Effector memory CD8-positive, alpha-beta T cell (primary cell): Measurements from ENCODE around the gene EPHA1.
"Not testable (repeated sequence)": the region's sequence is repeated elsewhere in the genome, so short reads cannot be mapped to it uniquely, and the experiment has no call there.

Experiments
- ATAC-seq: fragments of 150-1000 bp; cut with Tn5 transposase; replicated peaks from 2 replicates; pipeline ENCODE4 v1.10.0; 2021; ENCODE audit warnings: mild to moderate bottlenecking, moderate library complexity
- DNase-seq, 3 experiments: peaks; one replicate each; pipeline ENCODE4 v3.0.0; 2021
- H3K27ac Mint-ChIP-seq, 2 donors: one replicate each; pipeline ENCODE4 v1.8.0; 2022; ENCODE audit warnings: mild to moderate bottlenecking in 2 of 2, mixed read lengths in 2 of 2, moderate library complexity in 2 of 2
- H3K27me3 Mint-ChIP-seq, 2 donors: one replicate each; pipeline ENCODE4 v1.8.0; 2022; ENCODE audit warnings: mixed read lengths in 2 of 2
- H3K36me3 Mint-ChIP-seq: one replicate; pipeline ENCODE4 v1.8.0; 2022; ENCODE audit warnings: mild to moderate bottlenecking, moderate library complexity, mixed read lengths; ENCODE audit not compliant: insufficient read depth
- H3K4me1 Mint-ChIP-seq, 2 donors: one replicate each; pipeline ENCODE4 v1.8.0; 2022; ENCODE audit warnings: low read depth in 2 of 2, mixed read lengths in 2 of 2
- H3K4me3 Mint-ChIP-seq, 2 donors: one replicate each; pipeline ENCODE4 v1.8.0; 2022; ENCODE audit warnings: mild to moderate bottlenecking in 2 of 2, mixed read lengths in 2 of 2, moderate library complexity in 2 of 2
- H3K9me3 Mint-ChIP-seq, 2 donors: one replicate each; pipeline ENCODE4 v1.8.0; 2022; ENCODE audit warnings: mixed read lengths in 2 of 2

EPHA1 gene

DNA sequence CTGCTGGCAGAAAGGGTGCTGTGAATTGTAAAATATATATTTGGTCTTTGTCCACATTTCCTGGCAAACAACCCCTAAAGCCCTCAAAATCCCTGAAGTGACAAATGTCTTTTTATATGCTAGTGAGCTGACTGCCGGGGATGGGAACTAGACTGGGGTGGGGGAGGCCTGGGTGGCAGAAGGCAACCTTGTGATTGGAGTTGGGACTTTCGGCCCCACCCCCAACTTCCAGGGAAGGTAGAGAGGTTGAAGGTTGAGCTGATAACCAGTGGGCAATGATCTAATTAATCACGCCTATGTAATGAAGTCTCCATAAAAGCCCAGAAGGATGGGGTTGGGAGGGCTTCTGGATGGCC is 2.7 kb downstream of the EPHA1 start:
- Mint-ChIP-seq H3K36me3 (peaks cover 6% of the 10 kb centered on the region), H3K9me3 (no peaks in the 10 kb centered on the region), H3K27me3 (peaks cover 13 to 33% of the 10 kb centered on the region in 2 donors), H3K4me3 (no peak overlapping the region), H3K4me1 (peaks cover 26 to 31% of the 10 kb centered on the region in 2 donors), H3K27ac (peak overlapping the region in 1 of 2 donors; percentile 59)
- DNase-seq, result no peak
- ATAC-seq, result no peak

DNA sequence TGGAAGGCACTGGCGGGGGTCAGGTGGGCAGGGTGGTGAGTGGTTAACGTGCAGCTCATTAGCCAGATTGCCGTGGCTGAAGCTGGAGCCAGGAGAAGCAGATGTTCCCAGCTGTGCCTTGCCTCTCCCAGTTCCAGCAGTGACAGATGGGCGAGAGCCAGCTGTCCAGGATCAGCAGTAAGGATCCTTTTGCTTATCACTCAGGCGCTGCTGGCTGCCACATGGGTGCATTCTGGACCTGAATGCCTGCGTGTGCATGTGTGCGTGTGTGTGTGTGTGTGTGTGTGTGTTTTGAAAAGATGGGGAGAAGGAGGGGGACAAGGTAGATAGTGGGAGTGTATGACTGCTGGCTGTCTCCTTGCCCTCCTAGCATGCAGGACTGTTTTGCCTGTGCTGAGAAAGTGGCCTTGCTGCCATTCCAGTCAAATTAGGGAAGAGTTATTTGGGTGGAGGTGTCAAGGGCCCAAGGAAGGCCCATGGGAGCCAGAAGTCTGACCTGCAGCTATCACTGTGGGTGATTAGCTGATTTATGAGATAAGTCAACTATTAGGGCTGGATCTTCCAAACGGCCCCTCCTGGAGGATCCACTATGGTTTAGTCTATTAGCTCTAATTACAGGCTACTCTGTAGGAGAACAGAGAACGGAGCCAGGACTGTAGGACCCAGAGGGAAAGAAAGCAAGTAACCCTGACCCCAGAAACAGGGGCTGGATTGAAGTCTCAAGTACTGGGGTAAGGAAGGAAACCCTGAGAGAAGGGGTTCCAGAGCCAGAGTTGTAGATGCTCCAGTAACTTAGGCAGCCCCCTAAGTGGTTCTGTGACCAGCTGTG is 3.3 kb downstream of the EPHA1 start:
- peaks cover 26 to 31% of the 10 kb centered on the region in 2 donors for H3K4me1 Mint-ChIP-seq
- peak overlapping the region in 1 of 2 donors; percentile 59 for H3K27ac Mint-ChIP-seq

GRCh38 chr7:143402233-143402632 is 6.4 kb downstream of the EPHA1 start:
- peaks cover 8 to 17% of the 10 kb centered on the region in 2 donors for H3K4me1 Mint-ChIP-seq
- H3K36me3 Mint-ChIP-seq, ATAC-seq, H3K27me3 Mint-ChIP-seq, H3K27ac Mint-ChIP-seq, H3K4me3 Mint-ChIP-seq, H3K9me3 Mint-ChIP-seq, DNase-seq: not testable (repeated sequence)

More for the DNA sequence above, 3.3 kb downstream of the EPHA1 start:
- ATAC-seq, result no peak
- Mint-ChIP-seq H3K4me3 (no peak overlapping the region), H3K36me3 (peaks cover 6% of the 10 kb centered on the region), H3K9me3 (no peaks in the 10 kb centered on the region), H3K27me3 (peaks cover 8 to 29% of the 10 kb centered on the region in 2 donors)
- DNase-seq, result no peak

DNA sequence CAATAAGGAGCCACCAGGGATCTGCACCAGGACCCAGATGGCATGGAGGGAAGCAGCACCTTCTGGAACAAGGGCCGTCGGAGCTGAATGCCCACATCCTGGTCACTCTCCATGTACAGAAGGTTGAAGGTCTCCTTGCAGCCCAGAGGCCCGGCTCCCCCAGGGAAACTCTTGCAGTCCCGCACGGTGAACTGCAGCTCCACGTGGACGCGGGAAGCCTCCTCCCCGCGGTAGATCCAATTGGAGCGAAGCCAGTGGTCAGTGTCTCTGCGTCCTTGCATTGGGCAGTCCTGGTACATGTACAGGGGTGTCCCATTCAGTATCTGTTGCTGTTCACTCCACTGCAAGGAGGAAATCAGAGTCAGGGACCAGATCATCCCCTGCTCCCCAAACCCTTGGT is 7.4 kb downstream of the EPHA1 start:
- Mint-ChIP-seq H3K27me3 (no peaks in the 10 kb centered on the region), H3K9me3 (no peaks in the 10 kb centered on the region), H3K4me1 (peaks cover 5 to 10% of the 10 kb centered on the region in 2 donors), H3K36me3 (peaks cover 5% of the 10 kb centered on the region), H3K27ac (peak overlapping the region in 1 of 2 donors; percentile 41), H3K4me3 (no peak overlapping the region)
- DNase-seq (no peak), ATAC-seq (no peak)

- H3K4me3 Mint-ChIP-seq, result no peak overlapping the region
- DNase-seq (no peak), ATAC-seq (no peak)
- H3K27me3 Mint-ChIP-seq, result no peaks in the 10 kb centered on the region
- no peak overlapping the region for H3K27ac Mint-ChIP-seq
- H3K4me1 Mint-ChIP-seq, result peaks cover 5 to 7% of the 10 kb centered on the region in 2 donors
- H3K9me3 Mint-ChIP-seq, result no peaks in the 10 kb centered on the region
- H3K36me3 Mint-ChIP-seq, result peaks cover 3% of the 10 kb centered on the region
Measured at GRCh38 chr7:143399642-143400041, 9.0 kb downstream of the EPHA1 start.

GRCh38 chr7:143399151-143399550 is 9.5 kb downstream of the EPHA1 start:
- ATAC-seq (no peak), DNase-seq (no peak)
- H3K9me3 Mint-ChIP-seq, result no peaks in the 10 kb centered on the region
- H3K4me1 Mint-ChIP-seq, result peaks cover 5 to 7% of the 10 kb centered on the region in 2 donors
- peaks cover 3% of the 10 kb centered on the region for H3K36me3 Mint-ChIP-seq
- no peaks in the 10 kb centered on the region for H3K27me3 Mint-ChIP-seq
- H3K4me3 Mint-ChIP-seq, result no peak overlapping the region
- H3K27ac Mint-ChIP-seq, result no peak overlapping the region

- H3K4me3 Mint-ChIP-seq, result no peak overlapping the region
- ATAC-seq (no peak), DNase-seq (no peak)
- peaks cover 3% of the 10 kb centered on the region for H3K36me3 Mint-ChIP-seq
- H3K27me3 Mint-ChIP-seq, result no peaks in the 10 kb centered on the region
- peaks cover 8 to 10% of the 10 kb centered on the region in 2 donors for H3K4me1 Mint-ChIP-seq
- no peak overlapping the region for H3K27ac Mint-ChIP-seq
- H3K9me3 Mint-ChIP-seq, result no peaks in the 10 kb centered on the region
Measured at GRCh38 chr7:143398616-143399015, 10.0 kb downstream of the EPHA1 start.

DNA sequence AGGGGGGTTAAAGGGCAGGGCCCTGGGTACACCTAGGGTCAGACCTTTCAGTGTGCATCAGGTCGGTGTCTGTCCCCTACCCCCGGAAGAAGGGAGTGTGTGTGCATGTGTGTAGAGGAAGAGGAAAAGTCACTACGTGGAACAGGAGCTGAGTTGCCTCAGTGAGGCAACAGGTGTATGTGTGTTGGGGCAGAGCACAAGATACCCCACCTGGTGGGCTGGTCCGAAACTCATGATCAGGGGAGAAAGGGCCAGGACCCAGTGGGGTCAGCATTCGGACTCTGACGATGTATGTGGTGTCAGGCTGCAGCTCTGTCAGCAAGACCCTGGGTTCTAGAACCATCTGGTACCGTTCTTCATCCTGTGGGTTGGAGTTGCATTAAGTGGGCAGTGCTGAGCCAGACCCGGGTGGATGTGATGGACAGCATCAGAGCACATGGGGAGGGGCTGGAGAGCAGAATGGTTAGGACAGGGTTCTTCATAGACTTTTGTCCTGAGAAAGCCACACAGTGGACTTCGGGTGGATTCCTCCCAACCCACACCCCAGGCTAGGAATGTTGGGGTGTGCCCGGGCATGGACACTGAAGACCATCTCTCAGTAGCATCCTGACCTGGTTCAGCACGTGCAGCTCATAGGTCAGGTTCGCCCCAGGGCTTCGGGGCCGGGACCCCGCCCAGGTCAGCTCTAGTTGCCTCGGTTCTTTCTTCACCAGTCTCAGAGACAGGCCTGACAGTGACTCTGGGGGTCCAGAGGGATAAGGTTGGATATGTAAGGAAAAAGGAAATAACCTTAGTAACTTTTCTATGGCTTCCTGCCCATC is 10.7 kb downstream of the EPHA1 start:
- Mint-ChIP-seq H3K4me1 (peaks cover 10 to 14% of the 10 kb centered on the region in 2 donors), H3K4me3 (no peak overlapping the region), H3K36me3 (peaks cover 3% of the 10 kb centered on the region), H3K9me3 (no peaks in the 10 kb centered on the region), H3K27ac (no peak overlapping the region), H3K27me3 (no peaks in the 10 kb centered on the region)
- ATAC-seq (no peak), DNase-seq (no peak)

DNA sequence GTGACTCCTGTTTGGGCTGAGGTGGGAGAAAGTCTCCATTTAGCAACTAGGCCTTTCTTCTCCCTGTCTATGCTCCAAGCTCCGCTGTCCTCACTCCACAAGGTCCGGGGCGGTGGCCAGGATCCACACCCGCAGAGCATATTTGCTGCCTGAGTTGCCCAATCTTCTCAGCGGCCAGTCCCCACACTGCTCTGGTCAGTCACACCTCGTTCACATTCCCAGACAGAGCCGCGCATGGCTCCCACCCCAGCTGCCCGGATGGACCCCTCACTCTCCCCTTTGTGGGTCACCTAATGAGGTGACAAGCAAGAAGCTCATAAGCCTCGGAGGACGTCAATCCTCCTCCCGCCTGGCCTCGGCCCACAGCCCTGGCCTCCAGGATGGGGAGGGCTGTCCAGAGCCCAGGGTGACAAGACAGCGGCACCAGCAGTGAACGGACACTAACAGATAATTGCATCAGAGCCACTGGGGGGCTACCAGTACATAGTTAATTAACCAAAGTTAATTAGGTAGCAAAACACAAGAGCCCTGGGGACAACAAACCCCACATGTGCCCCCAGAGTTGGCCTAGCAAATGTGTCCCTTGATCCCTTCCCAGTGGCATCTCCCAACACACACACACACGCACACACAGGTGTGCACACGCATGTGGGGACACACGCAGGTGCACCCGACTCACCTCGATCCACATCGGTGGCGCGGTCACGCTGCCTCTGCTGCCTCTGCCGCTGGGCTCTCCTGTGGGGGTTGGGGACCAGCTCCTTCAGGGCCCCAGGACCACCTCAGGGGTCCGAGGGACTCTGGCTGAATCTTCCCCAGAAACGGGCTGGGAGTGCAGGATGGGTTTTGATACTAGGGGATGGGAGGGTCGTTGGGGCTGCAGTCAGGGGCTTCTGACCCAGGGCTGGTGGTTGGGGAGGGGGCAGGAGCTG is 11.8 kb downstream of the EPHA1 start:
- no peak for ATAC-seq
- Mint-ChIP-seq H3K4me3 (no peak overlapping the region), H3K27me3 (no peaks in the 10 kb centered on the region), H3K9me3 (no peaks in the 10 kb centered on the region), H3K27ac (no peak overlapping the region), H3K4me1 (peaks cover 10 to 15% of the 10 kb centered on the region in 2 donors), H3K36me3 (peaks cover 3% of the 10 kb centered on the region)
- no peak for DNase-seq

GRCh38 chr7:143396182-143396581 is 12.5 kb downstream of the EPHA1 start:
- Mint-ChIP-seq H3K27me3 (no peaks in the 10 kb centered on the region), H3K27ac (no peak overlapping the region), H3K36me3 (peaks cover 6% of the 10 kb centered on the region), H3K4me3 (no peak overlapping the region), H3K4me1 (peaks cover 10 to 15% of the 10 kb centered on the region in 2 donors), H3K9me3 (no peaks in the 10 kb centered on the region)
- DNase-seq (no peak), ATAC-seq (no peak)

DNA sequence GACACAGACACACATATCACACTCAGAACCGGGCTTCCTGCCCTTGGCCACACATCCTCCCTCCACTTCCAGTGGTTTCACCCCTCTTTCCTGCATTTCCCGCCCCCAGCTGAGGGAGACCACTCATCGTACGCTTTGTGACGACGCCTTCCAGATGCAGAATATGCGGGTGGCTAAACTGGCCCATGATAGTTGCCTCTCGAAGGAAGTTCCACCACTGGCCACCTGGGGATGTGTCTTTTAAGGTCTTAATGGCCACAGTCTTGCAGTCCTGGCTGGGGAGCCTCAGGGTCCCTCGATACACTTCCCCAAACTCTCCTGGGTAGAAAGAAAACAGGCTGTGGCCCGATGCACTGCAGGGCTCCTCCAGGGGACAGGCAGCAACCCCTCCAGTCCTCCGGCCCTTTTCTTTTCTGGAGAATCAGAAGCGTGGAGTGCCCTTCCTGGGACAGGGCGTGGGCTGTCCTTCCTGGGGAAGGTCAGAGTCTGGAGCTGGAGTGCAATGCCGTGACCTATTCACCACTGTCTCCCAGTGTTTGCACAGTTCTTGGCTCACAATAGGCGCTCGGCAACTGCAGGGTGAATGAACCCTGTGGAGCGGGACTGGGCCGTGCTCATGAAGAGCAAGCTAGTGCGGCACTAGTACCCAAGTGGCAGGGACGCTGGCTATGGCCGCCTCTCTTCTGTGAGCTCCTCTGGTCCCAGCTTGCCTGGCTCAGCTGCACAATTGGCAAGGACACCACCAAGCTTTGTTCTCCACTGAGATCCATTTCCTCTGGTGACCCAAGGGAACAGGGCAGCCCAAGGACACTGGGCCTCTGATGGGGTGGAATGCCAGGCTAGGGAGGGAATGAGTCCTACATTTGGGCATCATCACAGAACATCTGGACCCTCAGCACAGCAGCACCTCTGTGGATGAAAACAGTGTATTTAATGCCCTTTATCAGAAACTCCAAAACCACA is 13.2 kb downstream of the EPHA1 start:
- Mint-ChIP-seq H3K4me3 (peak overlapping the region in 1 of 2 donors; percentile 7), H3K27ac (peak overlapping the region in 1 of 2 donors; percentile 83), H3K9me3 (no peaks in the 10 kb centered on the region)

GRCh38 chr7:143394777-143395176 is 13.9 kb downstream of the EPHA1 start:
- H3K27me3 Mint-ChIP-seq, result no peaks in the 10 kb centered on the region
- ATAC-seq, result no peak
- H3K9me3 Mint-ChIP-seq, result no peaks in the 10 kb centered on the region

More for the DNA sequence above, 13.2 kb downstream of the EPHA1 start:
- DNase-seq (no peak), ATAC-seq (peak; percentile 50)
- Mint-ChIP-seq H3K4me1 (peaks cover 10 to 15% of the 10 kb centered on the region in 2 donors), H3K27me3 (no peaks in the 10 kb centered on the region), H3K36me3 (peaks cover 12% of the 10 kb centered on the region)

More at GRCh38 chr7:143394777-143395176, 13.9 kb downstream of the EPHA1 start:
- no peak for DNase-seq
- H3K36me3 Mint-ChIP-seq, result peaks cover 19% of the 10 kb centered on the region
- peaks cover 13 to 16% of the 10 kb centered on the region in 2 donors for H3K4me1 Mint-ChIP-seq
- no peak overlapping the region for H3K4me3 Mint-ChIP-seq
- H3K27ac Mint-ChIP-seq, result peak overlapping the region in 1 of 2 donors; percentile 83
